T-helper 1 cell treated with Interleukin-12 subunit alpha and Interleukin-12 subunit beta and Interleukin-4 antibody, amounts not matched to agents 30 ng/mL and 1 ng/mL, for 36 hours (primary cell): ENCODE measurements around the gene FKBP5. TPM values are rescaled to one million over a fixed set of nuclear protein-coding genes. Genes with fewer than 3 reads are reported as not detected.
"Not testable (repeated sequence)": the region's sequence is repeated elsewhere in the genome, so short reads cannot be mapped to it uniquely, and the experiment has no call there.

Experiments used
- intact Hi-C: fragments of 100-400 bp; cut with micrococcal nuclease; formaldehyde crosslinking; loops from one replicate; pipeline ENCODE4 v1.15.1; 2024
- total RNA-seq: library from RNA; stranded (reverse); gene quantifications from 2 replicates; pipeline ENCODE4 v1.2.3, GENCODE V29; 2022

The FKBP5 gene
- total RNA-seq, 1 donor from 2014 or later: 64.4 TPM

DNA sequence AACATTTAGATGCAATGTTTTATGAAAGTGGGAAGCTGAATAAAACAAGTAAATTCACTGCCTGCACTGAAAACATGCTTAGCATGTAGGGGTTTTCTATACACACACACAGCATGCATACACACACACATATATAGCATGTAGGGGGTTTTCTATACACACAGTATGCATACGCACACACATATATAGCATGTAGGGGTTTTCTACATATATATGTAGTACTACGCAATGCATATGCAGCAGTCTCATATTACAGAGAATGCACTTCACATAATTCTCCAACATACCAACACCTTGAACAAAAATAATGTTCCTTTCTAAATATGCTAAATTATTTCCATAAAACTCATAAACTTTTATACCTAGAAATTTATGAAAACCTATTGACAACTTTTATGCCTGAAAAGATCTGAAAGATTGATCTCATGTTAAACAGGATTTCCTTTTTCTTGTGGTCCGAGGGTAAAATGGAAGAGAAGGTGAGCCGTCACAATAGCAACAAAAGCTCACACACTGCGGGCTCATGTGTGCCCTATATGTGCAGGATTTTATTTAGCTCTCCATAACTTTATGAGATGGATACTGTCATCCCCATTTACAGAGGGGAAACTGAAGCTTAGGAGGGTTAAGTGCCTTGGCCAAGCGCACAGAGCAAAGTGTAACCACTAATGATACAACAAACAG, 94.1 kb downstream of the FKBP5 start:
- intact Hi-C loops: loop anchor here (1.0 kb wide), 1 partner anchor 8 kb away; no protein-coding TSS in a partner anchor

DNA sequence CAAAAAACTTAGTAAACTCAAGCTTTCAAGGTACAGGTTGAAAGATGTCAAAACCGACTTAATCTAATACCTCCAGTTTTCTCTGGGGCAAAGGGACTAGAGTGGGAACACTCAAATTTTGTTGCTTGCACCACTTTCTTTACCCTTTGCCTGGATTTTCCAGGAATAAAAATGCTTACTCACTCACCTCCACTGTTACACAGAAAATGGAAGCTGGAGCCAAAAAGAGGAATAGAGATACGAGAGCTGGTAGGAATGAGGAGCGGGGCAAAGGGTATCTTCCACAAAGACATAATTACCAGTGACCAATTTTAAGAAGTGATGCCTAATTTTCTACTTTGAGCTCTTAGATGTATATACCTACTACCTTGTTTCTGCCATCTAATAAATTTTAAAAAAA, 96.5 kb downstream of the FKBP5 start:
- intact Hi-C loops: no loop called here

DNA sequence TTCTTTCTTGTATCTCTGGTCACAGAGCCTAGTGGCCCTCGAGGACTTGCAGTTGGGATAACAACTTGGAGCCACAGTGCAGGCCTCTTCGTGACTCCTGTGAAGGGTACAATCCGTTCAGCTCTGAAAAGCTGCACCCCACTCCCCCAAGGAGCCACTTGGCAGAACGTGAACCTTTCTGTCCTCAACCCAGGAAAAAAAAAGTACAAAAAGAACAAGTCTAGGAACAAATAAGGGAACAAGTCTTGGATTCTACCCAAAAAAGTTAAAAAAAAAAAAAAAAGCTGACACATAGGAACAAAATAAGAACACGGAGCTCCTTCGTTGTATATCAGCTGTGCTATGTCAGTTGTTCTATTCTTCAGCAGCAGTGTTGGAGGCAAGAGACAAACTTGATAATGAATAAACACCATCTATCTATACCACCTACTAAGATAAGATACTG, 98.1 kb downstream of the FKBP5 start:
- intact Hi-C loops: no loop called here

DNA sequence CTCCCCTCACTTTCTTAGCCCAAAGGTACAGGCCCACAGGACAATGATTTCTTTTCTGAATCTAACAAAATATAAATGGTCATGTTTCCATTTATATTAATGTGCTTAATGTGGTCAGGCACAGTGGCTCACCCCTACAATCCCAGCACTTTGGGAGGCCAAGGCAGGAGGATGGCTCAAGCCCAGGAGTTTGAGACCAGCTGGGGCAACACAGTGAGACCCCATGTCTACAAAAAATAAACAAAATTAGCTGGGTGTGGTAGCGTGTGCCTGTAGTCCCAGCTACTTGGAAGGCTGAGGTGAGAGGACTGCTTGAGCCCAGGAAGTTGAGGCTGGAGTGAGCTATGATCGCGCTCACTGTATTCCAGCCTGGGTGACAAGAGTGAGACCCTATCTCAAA, 98.8 kb downstream of the FKBP5 start:
- intact Hi-C loops: no loop called here

DNA sequence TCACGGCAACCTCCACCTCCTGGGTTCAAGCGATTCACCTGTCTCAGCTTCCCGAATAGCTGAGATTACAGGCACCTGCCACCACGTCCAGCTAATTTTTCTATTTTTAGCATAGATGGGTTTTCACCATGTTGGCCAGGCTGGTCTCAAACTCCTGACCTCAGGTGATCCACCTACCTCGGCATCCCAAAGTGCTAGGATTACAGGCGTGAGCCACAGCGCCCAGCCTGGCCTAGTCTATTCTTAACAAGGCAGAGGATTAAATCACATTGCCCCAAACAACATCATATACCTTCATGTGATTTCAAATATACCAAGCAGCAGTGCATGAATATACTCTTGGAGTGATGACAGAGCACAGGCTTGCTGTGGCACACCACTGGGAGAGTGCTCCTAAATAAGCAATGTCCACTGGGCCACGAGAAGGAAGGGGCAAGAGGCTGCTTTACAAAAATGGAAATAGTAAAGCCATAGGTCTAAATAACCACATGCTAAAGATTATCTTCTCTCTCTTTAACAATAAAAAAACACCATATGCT, 99.4 kb downstream of the FKBP5 start:
- intact Hi-C loops: no loop called here

DNA sequence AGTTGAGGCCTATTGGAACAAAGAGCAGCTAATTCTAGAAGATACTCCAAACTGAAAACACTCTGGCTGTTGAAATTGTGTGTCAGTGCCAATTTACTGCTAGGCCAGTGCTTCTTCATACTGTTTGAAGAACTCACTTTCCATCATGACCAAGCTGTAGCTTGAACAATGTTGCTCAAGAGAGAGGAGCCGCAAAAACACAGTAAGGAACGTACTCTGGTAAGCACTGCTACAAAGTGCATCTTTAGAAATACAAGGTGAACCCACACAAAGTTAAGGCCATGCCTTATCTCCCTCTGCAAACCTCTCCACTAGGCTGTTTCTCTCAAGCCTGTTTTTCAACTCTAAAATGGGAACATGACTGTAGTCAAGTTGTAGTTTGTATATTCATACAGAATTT, 101.5 kb downstream of the FKBP5 start:
- intact Hi-C loops: no loop called here

DNA sequence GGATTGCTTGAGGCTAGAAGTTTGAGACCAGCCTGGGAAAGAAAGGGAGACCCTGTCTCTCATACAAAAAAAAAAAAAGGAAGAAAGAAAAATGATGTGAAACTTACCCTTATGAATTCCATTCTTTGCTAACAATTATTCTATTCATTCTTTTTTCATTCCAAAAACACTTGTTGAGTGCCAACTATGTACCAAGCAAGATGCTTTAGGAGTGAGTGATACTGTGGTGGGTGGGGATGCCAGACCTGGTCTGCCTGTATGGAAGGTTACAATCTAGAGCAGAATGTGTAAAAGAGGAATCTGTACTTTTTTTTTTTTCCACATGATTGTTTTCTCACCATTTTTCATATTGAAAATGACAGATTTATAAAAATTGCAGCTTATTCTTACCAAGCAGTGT, 102.2 kb downstream of the FKBP5 start:
- intact Hi-C loops: no loop called here

DNA sequence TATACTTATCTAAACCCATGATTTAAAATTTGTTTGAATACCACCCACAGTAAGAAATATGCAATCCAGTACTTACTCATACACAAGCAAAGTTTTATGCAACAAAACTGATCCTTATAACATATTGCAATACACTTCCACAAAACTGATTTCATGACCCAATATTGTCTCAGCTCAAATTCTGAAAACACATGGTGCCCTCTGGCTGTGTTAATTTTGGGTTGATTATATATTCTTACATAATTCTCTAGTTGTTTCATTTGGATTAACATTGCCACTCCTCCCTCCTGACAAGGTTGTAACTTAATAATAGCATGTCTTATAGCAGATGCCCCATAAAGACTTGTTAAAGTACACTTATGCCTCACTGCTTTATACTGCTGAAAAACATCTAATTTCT, 103.1 kb downstream of the FKBP5 start:
- intact Hi-C loops: loop anchor here (2.0 kb wide), 1 partner anchor 63 kb away; no protein-coding TSS in a partner anchor

DNA sequence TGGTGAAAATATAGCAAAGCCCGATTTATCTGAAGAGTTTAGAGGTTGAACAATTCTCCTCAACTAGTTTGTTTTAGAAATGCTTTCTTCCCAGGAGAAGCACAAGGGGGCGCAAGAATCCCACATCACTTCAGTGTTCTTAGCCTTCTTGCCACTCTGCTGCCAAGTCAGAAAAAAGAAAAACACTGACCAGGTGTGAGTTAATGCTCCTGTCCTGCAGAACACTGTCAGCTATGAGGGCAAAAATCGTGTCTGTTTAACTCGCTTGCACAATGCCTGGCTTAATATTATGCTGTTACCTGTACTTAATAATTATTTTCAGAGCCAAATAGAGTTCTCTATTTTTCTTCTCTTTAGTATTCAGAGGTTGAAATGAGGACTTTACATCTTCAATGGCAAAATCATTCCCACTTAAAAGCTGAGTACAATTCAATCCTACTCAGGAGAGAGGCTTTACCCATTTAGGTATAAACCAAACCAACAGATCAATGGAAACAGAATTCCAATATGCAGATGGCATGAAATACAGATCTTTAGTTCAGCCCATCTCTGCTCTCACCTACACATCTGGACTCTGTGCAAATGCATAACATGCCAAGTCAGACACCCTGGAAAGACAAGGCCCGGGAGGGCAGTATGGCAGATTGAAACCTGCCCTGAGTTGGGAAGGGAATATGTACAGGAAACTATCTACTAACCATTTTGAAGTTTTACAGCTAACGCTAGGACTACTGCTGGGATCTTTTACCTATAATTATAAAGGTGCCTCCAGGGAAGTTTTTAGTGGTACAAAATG, 104.6 kb downstream of the FKBP5 start:
- intact Hi-C loops: loop anchor here (1.0 to 5.0 kb wide), 8 partner anchors 18 to 290 kb away; partner anchors contain the start of genes ARMC12 and FKBP5

DNA sequence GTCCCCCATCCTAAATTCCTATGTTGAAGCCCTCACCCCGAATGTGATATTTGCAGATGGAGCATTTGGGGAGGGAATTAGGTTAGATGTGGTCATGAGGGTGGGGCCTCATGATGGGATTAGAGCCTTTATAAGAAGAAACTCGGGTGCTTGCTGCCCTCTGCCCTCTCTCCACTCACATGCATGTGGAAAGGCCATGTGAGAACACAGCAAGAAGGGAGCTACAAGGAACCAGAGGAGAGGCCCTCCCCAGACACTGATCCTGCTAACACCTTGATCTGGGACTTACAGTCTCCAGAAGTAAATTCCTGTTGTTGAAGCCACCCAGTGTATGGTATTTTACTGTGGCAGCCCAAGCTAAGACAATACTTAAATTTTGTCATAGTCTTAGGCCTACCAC, 106.4 kb downstream of the FKBP5 start:
- intact Hi-C loops: loop anchor here (5.0 kb wide), 1 partner anchor 85 kb away; no protein-coding TSS in a partner anchor

DNA sequence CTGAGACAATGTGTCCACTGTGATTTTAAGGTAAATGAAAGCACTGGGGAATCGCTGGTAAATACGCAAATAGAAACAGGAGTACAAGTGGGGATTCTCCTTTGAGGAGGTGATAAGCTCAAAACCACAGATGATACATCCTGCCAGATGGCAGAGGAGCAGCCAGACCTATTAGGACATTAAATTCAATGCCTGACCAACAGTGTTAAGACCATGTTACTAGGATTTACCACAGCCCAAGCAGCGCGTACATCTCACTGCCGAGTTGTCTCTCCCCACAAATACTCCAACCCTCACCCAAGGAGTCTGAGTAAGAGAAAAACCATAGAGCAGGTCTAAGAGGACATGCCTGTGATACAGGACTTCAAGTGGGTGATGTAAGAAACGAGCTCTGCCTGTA, 107.1 kb downstream of the FKBP5 start:
- intact Hi-C loops: loop anchor here (5.0 kb wide), 1 partner anchor 86 kb away; no protein-coding TSS in a partner anchor

DNA sequence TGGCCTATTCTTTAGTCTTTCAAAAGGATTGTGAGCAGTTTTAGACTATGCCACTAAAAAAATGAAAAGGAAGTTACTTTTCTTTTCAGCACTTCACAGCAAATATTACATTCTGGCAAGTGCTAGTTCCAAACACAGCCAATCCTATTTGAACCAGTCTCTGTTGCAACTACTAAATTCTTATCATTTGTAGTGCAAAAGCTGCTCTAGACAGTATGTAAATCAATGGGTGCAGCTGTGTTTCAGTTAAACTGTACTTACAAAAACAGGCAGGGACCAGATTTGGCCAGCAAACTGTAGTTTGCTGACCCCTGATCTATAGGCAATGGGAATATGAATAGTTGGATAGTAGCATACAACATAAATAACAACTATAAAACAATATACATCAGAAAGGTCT, 107.9 kb downstream of the FKBP5 start:
- intact Hi-C loops: loop anchor here (5.0 kb wide), 1 partner anchor 86 kb away; no protein-coding TSS in a partner anchor

DNA sequence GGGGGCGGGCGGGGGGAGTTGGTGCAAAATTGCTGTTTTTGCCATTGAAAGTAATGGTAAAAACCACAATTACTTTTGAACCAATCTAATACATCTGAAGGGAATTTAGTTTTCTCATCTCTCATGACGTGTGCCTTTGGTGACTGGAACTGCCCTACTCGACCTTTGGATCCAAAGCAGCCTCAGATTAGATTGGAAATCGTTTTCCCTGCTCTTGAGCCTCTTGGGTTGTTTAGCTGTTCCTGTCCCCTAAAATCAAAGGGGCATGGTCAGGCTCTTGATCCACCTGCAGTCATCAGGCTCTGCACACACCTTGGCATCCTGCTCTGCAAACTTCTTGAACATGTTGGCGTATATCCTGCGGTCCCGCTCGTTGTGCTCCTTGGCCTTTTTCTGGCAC, 112.0 kb downstream of the FKBP5 start:
- intact Hi-C loops: no loop called here

DNA sequence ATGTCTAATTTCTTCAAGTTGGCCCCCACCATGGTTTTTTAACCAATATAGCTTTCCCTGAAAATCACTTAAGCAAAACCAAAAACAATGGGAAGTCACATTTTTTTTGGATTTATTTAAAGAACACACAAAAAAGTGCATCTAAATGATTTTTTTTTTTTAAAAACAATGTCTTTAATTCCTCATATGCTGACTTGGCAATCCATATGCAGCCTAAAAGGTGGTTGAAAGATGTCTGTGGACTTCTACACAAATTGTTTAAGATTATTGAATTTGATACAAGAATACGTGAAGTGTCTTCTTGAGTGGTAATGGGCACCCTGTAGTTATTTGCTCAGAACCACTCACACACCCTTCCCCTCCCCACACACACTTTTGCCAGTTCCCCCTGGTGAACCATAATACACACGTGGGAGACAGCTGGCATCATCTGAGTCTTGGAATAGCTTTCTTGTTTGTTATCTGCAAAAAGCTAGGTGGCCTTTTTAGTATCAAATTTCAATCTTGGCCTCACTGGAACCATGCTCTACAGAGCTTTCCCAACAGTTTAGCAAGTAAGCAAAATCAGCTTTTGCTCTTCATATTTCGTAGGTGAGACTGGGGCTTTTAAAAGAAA, 115.1 kb downstream of the FKBP5 start:
- intact Hi-C loops: no loop called here

DNA sequence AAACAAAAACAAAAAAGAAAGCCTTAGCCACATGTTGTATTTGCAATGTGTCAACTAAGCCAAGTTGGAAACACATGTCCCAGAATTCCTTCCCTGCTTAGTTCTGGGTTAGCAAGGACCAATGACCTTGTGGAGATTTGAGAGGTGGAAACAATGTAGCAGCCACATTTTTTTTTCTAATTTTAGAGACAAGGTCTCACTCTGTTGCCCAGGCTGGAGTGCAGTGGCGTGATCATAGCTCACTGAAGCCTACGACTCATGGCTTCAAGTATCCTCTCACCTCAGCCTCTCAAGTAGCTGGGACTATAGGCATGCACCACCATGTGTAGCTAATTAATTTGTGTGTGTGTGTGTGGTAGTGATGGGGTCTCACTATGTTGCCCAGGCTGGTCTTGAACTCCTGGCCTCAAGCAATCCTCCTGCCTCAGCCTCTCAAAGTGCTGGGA, 117.8 kb downstream of the FKBP5 start:
- intact Hi-C loops: not testable (repeated sequence)

DNA sequence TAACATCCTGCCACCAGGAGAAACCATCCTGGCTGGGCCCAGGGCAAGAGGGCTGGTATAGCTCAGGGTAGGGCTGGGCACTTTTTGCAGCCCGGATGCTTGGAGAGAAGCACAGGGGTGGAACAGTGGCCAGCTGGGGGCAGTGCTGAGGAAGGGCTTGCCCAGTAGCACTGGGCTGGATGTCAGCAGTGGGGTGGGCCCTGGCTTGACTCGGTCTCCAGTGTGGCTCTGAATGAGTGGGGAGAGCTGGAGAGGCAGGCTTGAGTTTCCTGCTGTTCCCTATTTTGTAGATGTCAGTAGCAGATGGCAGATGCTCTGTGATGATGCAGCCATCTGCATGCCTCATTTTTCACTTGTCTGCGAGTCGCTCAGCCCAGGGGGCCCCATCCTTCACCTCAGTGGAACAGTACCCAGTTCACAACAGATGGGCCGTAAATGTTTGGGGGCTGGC, 119.7 kb downstream of the FKBP5 start:
- intact Hi-C loops: no loop called here

DNA sequence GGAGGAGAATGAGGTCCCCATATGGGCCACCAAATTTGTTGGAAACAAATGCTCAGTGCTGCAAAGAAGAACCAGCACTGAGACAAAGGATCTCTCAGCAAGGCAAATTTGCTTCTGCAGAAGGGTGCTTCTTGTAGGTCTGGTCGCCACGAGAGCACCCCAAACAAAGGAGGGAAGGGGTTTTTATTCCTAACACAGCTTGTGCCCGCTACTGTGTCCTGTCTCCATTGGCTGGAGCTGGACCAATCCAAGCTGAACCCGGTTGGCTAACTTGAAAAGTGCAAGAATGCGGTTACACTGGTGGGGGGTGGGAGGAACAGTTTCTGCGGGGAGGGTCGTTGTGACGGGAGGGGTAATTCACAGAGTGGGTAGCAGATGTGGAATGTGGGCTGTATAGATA, 121.9 kb downstream of the FKBP5 start:
- intact Hi-C loops: no loop called here

DNA sequence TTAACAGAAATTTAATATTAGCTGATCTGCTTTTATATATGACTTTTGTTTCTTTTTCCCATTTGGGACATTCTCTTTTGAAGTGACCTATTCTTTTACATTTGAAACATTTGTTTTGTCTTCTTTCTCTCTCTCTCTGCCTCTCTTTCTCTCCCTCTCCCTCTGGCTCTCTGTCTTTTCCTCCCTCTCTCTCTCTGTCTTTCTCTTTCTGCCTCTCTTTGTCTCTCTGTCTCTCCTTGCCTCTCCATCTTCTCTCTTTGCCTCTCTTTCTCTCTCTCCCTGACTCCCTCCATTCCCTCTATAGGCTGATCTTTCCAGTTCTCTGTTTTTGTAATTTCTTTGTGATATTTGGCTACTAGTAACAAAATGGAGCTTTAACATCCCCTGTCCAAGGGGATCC, 124.0 kb downstream of the FKBP5 start:
- intact Hi-C loops: no loop called here

DNA sequence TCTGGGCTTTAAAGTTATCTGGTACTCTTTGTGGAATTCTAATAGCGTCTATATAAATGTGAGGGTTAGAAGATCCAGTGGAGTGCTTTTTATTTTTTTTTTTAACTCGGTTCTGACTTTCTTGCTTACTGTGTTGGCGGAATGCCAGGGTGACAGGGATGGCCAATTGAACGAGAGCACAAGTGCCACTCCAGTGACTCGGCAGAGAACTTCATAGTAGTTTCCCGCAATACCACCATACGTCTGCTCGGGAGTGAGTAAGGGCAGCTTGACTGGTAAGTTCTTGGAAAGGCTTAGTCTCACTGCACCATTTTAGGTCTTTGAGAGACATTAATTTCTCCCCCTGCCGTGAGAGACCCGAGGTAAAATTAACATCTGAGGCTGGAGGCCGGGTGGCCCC, 126.7 kb downstream of the FKBP5 start:
- intact Hi-C loops: no loop called here

DNA sequence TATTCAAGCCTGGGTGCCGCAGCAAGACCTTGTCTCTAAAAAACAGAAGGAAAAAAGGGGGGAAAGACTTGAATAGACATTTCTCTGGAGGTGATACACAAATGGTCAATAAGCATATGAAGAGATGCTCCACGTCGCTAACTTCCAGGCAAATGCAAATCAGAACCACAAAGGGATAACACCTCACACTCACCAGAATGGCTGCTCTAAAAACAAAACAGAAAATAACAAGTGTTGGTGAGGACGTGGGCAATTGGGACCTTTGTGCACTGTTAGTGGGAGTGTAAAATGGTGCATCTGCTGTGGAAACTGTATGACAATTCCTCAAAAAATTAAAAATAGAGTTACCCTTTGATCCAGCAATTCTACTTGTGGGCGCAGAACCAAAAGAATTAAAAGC, 127.6 kb downstream of the FKBP5 start:
- intact Hi-C loops: no loop called here

DNA sequence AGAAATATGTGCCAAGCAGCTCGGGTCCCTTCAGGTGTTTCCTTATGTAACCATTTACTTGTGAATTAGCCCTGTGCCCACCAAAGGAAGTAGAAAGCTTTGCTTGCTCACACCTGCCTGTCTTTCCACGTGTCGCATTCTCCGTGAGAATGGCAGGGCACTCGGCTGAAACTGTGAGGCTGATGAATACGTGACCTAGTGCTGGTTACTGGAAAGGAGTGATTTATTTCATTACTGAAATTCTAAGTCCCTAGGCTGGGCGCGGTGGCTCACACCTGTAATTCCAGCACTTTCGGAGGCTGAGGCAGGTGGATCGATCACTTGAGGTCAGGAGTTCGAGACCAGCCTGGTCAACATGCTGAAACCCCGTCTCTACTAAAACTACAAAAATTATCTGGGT, 130.1 kb downstream of the FKBP5 start:
- intact Hi-C loops: no loop called here

DNA sequence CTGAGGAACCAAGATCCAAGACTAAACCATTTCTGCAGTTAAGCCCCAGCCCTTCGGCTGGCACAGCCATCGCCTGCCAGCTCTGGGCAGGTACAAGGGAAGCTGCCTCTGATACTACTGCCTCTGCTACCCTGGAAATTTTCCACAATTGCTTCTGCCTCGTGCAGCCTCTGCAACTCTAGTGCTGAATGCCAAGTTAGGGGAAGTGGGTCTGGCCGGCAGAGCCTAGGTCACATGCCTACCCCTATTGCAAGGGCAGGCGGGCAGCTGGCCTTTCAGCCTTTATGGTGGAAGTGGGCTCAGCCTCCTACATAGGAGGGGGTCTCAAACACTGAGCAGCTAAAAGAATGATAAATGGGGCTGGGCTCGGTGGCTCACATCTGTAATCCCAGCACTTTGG, 131.5 kb downstream of the FKBP5 start:
- intact Hi-C loops: no loop called here
